Effector memory CD4-positive, alpha-beta T cell (primary cell): Measurements from ENCODE around the gene KRTAP5-7.

ENCODE experiments used
- DNase-seq, 3 donors: peaks; one replicate each; pipeline ENCODE4 v3.0.0-alpha.2; 2020
- H3K27ac ChIP-seq: 2 replicates; pipeline ENCODE4 v1.7.0; 2013; ENCODE audit warnings: mild to moderate bottlenecking, low read length, moderate library complexity; ENCODE audit not compliant: insufficient read depth, poor library complexity, severe bottlenecking
- H3K27me3 ChIP-seq: replicated peaks from 2 replicates; pipeline ENCODE4 v1.7.0; 2013; ENCODE audit warnings: mild to moderate bottlenecking, low read length; ENCODE audit not compliant: insufficient read depth, control insufficient read depth, poor library complexity, severe bottlenecking
- H3K36me3 ChIP-seq: 2 replicates; pipeline ENCODE4 v1.7.0; 2013; ENCODE audit warnings: mild to moderate bottlenecking, low read length, moderate library complexity; ENCODE audit not compliant: control insufficient read depth, insufficient read depth
- H3K4me1 ChIP-seq: 2 replicates; pipeline ENCODE4 v1.7.0; 2013; ENCODE audit warnings: low read length, mild to moderate bottlenecking; ENCODE audit not compliant: control insufficient read depth, insufficient read depth, poor library complexity, severe bottlenecking
- H3K4me3 ChIP-seq: 2 replicates; pipeline ENCODE4 v1.7.0; 2013; ENCODE audit warnings: low read length, low read depth, mild to moderate bottlenecking; ENCODE audit not compliant: insufficient read depth, poor library complexity, severe bottlenecking
- H3K9me3 ChIP-seq: 2 replicates; pipeline ENCODE4 v1.7.0; 2013; ENCODE audit warnings: mild to moderate bottlenecking, low read length, moderate library complexity; ENCODE audit not compliant: control insufficient read depth

KRTAP5-7 gene

GRCh38 chr11:71505781-71506180, 21.3 kb upstream of the KRTAP5-7 start:
- Histone ChIP-seq H3K9me3 (peaks cover 4% of the 10 kb centered on the region), H3K27ac (no peak overlapping the region), H3K27me3 (no peaks in the 10 kb centered on the region), H3K4me1 (no peaks in the 10 kb centered on the region), H3K4me3 (no peak overlapping the region), H3K36me3 (peaks cover 16% of the 10 kb centered on the region)
- no peak for DNase-seq

DNA sequence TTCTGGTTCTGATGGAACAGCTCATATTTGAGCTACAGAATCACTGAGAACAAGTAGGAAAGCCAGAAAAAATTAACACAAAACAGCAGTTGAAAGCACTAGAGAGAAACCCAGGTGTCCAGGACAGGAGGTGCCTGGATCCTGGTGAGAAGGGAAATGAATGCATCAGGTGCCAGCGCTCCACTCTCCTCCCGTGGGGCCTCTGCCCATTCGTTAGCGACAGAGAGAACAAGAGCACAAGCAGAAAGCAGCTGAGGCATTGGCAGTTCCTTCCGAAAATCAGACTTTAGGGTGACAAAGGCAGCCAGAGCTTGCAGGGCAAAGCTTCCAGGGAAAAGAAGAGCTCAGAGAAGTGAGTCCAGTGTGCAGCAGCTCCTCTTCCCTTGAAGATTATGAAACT, 20.0 kb upstream of the KRTAP5-7 start:
- Histone ChIP-seq H3K4me3 (no peak overlapping the region), H3K36me3 (peaks cover 7% of the 10 kb centered on the region), H3K4me1 (no peaks in the 10 kb centered on the region), H3K9me3 (peaks cover 4% of the 10 kb centered on the region), H3K27me3 (no peaks in the 10 kb centered on the region), H3K27ac (no peak overlapping the region)
- DNase-seq: no peak

GRCh38 chr11:71518506-71519471, 8.3 kb upstream of the KRTAP5-7 start:
- Histone ChIP-seq H3K4me3 (no peak overlapping the region), H3K27ac (no peak overlapping the region), H3K9me3 (no peaks in the 10 kb centered on the region), H3K4me1 (no peaks in the 10 kb centered on the region), H3K27me3 (no peaks in the 10 kb centered on the region), H3K36me3 (no peaks in the 10 kb centered on the region)
- DNase-seq: no peak

DNA sequence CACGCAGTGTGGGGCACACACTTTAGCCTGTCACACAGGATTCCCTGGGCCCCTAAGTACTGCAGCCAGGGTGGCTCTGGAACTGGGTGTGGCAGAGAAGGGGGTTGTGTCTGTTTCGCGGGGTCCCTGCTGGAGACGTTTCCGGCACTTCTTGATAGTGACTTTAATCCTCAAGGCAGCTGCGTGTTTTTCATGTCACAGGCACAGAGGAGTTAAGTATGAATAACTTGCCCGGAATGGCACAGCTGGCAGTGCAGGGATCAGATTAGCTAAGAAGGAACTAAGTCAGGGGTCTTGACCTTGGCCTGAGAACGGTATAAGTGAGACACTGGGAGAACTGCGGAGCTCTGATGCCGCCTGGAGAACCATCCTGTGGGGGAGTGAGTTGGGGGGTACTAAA, 7.5 kb upstream of the KRTAP5-7 start:
- H3K4me3 ChIP-seq: no peak overlapping the region
- no peaks in the 10 kb centered on the region for H3K36me3 ChIP-seq
- H3K27me3 ChIP-seq: no peaks in the 10 kb centered on the region
- no peaks in the 10 kb centered on the region for H3K4me1 ChIP-seq
- no peak overlapping the region for H3K27ac ChIP-seq
- H3K9me3 ChIP-seq: no peaks in the 10 kb centered on the region
- DNase-seq: no peak

DNA sequence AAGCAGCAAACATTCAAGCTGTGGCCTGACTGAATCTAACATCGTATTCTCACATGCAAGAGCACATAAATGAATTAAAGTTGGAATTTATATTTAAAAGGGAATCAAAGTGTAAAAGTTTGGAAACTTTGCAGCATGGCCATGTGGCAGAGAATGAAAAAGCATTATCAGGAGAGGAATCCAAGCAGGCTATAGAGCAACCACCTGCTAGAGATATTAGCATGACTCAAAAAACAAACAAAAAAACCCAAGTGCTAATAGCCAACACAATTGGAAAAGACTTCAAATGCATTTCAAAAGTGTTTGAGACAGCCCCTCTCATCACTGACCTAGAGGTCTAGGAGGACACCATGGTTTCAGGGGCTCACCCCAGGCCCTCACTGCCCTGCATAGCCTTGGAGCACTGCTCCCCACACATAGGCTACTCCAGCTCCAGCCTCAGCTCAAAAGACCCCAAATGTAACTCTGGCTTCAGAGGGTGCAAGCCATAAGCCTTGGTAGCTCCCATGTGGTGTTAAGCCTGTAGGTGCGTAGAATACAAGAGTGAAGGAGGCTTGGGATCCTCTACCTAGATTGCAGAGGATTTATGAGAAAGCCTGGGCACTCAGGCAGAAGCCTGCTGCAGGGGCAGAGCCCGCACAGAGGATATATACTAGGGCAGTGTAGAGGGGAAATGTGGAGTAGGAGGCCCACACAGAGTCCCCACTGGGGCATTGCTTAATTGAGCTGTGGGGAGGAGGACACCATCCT, 1.7 kb upstream of the KRTAP5-7 start:
- no peaks in the 10 kb centered on the region for H3K9me3 ChIP-seq
- H3K36me3 ChIP-seq: no peaks in the 10 kb centered on the region
- DNase-seq: no peak
- no peaks in the 10 kb centered on the region for H3K4me1 ChIP-seq
- H3K27me3 ChIP-seq: no peaks in the 10 kb centered on the region
- no peak overlapping the region for H3K27ac ChIP-seq
- H3K4me3 ChIP-seq: no peak overlapping the region

GRCh38 chr11:71525938-71526495, 1.1 kb upstream of the KRTAP5-7 start:
- Histone ChIP-seq H3K27me3 (no peaks in the 10 kb centered on the region), H3K27ac (no peak overlapping the region), H3K9me3 (no peaks in the 10 kb centered on the region), H3K4me1 (no peaks in the 10 kb centered on the region), H3K36me3 (no peaks in the 10 kb centered on the region), H3K4me3 (no peak overlapping the region)
- no peak for DNase-seq

DNA sequence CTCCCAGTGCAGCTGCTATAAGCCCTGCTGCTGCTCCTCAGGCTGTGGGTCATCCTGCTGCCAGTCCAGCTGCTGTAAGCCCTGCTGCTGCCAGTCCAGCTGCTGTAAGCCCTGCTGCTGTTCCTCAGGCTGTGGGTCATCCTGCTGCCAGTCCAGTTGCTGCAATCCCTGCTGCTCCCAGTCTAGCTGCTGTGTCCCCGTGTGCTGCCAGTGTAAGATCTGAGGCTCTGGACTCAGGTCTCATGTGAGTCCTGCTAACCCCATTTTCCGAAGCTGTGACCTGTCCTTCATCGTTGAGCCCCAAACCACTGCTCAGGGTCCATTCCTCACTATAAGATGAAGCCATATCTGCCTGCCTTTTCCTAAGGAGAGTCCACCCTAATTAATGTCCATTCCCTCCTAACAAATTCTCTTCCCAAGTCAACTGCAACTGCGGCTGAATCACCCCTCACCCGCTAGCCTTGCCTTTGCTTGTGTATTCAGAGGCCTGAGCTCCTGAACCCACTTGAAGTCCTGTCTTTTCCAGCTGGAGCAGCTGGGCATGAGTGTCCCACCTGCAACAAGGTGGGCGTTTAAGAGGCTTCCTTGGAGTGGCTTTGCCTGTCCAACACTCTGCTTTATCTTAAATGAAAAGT, 626 bp downstream of the KRTAP5-7 start:
- Histone ChIP-seq H3K4me1 (no peaks in the 10 kb centered on the region), H3K36me3 (no peaks in the 10 kb centered on the region), H3K27me3 (no peaks in the 10 kb centered on the region), H3K9me3 (no peaks in the 10 kb centered on the region), H3K27ac (no peak overlapping the region), H3K4me3 (no peak overlapping the region)
- no peak for DNase-seq

DNA sequence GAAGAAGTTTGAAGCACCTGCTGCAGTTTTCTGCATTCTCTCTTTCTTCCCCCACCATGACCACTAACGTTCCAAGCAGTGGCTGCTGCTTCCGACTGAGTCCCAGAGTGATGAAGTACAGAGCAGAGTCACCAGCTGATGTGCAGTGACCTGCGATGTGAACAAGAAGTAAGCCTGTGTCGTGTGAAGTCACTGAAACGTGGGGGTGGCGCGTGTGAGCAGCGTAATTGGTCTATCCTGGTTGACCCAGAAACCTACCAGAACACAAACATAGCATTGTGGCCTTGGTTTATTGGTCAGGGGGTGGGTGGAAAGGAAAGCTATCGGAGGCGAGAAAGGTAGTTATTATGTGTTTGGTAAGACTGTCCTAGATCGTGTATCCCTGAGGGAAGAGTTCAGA, 3.5 kb downstream of the KRTAP5-7 start:
- H3K4me3 ChIP-seq: no peak overlapping the region
- no peaks in the 10 kb centered on the region for H3K36me3 ChIP-seq
- no peak for DNase-seq
- no peaks in the 10 kb centered on the region for H3K27me3 ChIP-seq
- H3K27ac ChIP-seq: no peak overlapping the region
- no peaks in the 10 kb centered on the region for H3K9me3 ChIP-seq
- H3K4me1 ChIP-seq: no peaks in the 10 kb centered on the region

GRCh38 chr11:71532036-71532610, 5.1 kb downstream of the KRTAP5-7 start:
- Histone ChIP-seq H3K27ac (no peak overlapping the region), H3K4me1 (no peaks in the 10 kb centered on the region)
- no peak for DNase-seq

More at GRCh38 chr11:71532036-71532610, 5.1 kb downstream of the KRTAP5-7 start:
- no peaks in the 10 kb centered on the region for H3K27me3 ChIP-seq
- H3K4me3 ChIP-seq: no peak overlapping the region
- H3K36me3 ChIP-seq: no peaks in the 10 kb centered on the region
- H3K9me3 ChIP-seq: no peaks in the 10 kb centered on the region
